NCI-H1105 (cell line): ENCODE results near the gene ALB.

Source experiments
- DNase-seq: peaks from one replicate; lab custom pipeline; 2025; lab: John Stamatoyannopoulos, UW

ALB gene

DNA sequence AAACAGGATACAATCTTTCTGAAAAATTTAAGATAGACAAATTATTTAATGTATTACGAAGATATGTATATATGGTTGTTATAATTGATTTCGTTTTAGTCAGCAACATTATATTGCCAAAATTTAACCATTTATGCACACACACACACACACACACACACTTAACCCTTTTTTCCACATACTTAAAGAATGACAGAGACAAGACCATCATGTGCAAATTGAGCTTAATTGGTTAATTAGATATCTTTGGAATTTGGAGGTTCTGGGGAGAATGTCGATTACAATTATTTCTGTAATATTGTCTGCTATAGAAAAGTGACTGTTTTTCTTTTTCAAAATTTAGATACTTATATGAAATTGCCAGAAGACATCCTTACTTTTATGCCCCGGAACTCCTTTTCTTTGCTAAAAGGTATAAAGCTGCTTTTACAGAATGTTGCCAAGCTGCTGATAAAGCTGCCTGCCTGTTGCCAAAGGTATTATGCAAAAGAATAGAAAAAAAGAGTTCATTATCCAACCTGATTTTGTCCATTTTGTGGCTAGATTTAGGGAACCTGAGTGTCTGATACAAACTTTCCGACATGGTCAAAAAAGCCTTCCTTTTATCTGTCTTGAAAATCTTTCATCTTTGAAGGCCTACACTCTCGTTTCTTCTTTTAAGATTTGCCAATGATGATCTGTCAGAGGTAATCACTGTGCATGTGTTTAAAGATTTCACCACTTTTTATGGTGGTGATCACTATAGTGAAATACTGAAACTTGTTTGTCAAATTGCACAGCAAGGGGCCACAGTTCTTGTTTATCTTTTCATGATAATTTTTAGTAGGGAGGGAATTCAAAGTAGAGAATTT is 5.2 kb downstream of the ALB start:
- no peak for DNase-seq

DNA sequence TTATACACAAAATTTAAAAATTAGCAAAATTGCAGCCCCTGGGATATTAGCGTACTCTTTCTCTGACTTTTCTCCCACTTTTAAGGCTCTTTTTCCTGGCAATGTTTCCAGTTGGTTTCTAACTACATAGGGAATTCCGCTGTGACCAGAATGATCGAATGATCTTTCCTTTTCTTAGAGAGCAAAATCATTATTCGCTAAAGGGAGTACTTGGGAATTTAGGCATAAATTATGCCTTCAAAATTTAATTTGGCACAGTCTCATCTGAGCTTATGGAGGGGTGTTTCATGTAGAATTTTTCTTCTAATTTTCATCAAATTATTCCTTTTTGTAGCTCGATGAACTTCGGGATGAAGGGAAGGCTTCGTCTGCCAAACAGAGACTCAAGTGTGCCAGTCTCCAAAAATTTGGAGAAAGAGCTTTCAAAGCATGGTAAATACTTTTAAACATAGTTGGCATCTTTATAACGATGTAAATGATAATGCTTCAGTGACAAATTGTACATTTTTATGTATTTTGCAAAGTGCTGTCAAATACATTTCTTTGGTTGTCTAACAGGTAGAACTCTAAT is 6.0 kb downstream of the ALB start:
- DNase-seq: no peak

DNA sequence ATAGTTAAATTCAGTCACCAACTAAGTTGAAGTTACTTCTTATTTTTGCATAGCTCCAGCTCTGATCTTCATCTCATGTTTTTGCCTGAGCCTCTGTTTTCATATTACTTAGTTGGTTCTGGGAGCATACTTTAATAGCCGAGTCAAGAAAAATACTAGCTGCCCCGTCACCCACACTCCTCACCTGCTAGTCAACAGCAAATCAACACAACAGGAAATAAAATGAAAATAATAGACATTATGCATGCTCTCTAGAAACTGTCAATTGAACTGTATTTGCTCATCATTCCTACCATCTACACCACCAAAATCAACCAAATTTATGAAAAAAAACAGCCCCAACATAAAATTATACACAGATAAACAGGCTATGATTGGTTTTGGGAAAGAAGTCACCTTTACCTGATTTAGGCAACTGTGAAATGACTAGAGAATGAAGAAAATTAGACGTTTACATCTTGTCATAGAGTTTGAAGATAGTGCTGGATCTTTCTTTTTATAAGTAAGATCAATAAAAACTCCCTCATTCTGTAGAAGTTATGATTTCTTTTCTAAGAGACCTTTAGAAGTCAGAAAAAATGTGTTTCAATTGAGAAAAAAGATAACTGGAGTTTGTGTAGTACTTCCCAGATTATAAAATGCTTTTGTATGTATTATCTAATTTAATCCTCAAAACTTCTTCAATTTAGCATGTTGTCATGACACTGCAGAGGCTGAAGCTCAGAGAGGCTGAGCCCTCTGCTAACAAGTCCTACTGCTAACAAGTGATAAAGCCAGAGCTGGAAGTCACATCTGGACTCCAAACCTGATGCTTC is 7.0 kb downstream of the ALB start:
- DNase-seq: no peak

DNA sequence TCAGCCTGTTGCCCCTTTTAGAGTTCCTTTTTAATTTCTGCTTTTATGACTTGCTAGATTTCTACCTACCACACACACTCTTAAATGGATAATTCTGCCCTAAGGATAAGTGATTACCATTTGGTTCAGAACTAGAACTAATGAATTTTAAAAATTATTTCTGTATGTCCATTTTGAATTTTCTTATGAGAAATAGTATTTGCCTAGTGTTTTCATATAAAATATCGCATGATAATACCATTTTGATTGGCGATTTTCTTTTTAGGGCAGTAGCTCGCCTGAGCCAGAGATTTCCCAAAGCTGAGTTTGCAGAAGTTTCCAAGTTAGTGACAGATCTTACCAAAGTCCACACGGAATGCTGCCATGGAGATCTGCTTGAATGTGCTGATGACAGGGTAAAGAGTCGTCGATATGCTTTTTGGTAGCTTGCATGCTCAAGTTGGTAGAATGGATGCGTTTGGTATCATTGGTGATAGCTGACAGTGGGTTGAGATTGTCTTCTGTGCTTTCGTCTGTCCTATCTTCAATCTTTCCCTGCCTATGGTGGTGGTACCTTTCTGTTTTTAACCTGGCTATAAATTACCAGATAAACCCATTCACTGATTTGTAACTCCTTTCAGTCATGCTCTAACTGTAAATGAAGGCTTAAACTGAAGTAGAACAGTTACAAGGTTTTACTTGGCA is 7.8 kb downstream of the ALB start:
- no peak for DNase-seq

DNA sequence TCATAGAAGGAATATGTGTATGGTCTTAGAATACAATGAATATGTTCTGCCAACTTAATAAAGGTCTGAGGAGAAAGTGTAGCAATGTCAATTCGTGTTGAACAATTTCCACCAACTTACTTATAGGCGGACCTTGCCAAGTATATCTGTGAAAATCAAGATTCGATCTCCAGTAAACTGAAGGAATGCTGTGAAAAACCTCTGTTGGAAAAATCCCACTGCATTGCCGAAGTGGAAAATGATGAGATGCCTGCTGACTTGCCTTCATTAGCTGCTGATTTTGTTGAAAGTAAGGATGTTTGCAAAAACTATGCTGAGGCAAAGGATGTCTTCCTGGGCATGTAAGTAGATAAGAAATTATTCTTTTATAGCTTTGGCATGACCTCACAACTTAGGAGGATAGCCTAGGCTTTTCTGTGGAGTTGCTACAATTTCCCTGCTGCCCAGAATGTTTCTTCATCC is 9.2 kb downstream of the ALB start:
- DNase-seq: no peak

DNA sequence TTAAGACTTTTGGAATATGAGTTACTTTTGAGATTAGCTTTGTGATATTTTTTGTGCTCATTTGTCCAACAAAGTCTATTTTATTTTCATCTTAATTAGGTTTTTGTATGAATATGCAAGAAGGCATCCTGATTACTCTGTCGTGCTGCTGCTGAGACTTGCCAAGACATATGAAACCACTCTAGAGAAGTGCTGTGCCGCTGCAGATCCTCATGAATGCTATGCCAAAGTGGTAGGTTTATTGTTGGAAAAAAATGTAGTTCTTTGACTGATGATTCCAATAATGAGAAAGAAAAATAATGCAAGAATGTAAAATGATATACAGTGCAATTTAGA is 10.8 kb downstream of the ALB start:
- DNase-seq: no peak

DNA sequence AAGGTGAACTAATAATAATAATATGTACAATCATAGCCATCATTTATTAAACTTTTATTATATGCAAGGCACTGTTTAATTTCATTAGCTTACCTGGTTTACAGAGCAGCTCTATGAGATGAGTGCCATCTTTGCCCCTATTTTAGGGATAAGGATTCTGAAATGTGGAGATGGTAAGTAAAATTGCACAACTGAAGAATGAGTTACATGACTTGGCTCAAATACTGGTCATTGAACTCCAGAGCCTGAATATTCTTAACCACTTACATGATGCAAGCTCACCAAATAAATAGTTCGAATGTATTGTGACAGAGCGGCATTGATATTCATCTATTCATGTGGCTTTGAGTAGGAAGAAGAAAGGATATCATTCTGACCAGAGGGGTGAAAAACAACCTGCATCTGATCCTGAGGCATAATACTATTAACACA is 11.7 kb downstream of the ALB start:
- DNase-seq: no peak

DNA sequence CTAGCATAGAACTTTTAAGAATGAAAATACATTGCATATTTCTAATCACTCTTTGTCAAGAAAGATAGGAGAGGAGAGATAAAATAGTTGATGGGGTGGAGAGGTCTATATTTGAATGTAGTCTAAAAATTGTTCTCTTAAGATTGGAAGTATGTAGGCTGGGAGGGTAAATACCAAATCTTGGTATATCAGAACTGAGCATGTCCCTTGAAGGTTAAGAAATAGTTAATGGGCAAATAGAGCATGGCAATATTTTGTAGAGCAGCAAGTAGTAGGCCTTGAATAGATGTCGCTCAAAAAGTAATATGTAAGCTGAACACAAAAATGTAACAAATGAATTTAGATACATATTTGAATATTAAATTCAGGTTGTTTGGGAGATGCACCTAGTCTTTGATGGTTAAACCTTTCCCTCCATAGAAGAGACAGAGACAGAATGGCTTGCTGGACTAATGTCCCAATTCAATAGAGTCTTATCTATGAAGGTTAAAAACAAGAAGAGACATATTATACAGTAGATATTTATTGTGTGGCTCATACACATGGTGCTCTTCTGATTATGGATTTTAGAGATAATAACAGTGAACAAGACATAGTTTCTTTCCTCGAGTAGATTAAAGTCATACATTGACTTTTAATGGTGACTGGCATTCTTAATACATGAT is 12.5 kb downstream of the ALB start:
- DNase-seq: no peak

DNA sequence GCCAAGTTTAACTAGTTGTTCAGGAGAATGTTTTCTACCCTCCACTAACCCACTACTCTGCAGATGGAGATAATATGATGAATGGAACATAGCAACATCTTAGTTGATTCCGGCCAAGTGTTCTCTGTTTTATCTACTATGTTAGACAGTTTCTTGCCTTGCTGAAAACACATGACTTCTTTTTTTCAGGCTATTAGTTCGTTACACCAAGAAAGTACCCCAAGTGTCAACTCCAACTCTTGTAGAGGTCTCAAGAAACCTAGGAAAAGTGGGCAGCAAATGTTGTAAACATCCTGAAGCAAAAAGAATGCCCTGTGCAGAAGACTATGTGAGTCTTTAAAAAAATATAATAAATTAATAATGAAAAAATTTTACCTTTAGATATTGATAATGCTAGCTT is 13.3 kb downstream of the ALB start:
- no peak for DNase-seq

DNA sequence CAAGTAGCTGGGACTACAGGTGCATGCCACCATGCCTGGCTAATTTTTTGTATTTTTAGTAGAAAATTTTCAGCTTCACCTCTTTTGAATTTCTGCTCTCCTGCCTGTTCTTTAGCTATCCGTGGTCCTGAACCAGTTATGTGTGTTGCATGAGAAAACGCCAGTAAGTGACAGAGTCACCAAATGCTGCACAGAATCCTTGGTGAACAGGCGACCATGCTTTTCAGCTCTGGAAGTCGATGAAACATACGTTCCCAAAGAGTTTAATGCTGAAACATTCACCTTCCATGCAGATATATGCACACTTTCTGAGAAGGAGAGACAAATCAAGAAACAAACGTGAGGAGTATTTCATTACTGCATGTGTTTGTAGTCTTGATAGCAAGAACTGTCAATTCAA is 13.9 kb downstream of the ALB start:
- DNase-seq: no peak

DNA sequence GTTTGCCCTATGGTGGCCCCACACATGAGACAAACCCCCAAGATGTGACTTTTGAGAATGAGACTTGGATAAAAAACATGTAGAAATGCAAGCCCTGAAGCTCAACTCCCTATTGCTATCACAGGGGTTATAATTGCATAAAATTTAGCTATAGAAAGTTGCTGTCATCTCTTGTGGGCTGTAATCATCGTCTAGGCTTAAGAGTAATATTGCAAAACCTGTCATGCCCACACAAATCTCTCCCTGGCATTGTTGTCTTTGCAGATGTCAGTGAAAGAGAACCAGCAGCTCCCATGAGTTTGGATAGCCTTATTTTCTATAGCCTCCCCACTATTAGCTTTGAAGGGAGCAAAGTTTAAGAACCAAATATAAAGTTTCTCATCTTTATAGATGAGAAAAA is 14.6 kb downstream of the ALB start:
- DNase-seq: no peak

DNA sequence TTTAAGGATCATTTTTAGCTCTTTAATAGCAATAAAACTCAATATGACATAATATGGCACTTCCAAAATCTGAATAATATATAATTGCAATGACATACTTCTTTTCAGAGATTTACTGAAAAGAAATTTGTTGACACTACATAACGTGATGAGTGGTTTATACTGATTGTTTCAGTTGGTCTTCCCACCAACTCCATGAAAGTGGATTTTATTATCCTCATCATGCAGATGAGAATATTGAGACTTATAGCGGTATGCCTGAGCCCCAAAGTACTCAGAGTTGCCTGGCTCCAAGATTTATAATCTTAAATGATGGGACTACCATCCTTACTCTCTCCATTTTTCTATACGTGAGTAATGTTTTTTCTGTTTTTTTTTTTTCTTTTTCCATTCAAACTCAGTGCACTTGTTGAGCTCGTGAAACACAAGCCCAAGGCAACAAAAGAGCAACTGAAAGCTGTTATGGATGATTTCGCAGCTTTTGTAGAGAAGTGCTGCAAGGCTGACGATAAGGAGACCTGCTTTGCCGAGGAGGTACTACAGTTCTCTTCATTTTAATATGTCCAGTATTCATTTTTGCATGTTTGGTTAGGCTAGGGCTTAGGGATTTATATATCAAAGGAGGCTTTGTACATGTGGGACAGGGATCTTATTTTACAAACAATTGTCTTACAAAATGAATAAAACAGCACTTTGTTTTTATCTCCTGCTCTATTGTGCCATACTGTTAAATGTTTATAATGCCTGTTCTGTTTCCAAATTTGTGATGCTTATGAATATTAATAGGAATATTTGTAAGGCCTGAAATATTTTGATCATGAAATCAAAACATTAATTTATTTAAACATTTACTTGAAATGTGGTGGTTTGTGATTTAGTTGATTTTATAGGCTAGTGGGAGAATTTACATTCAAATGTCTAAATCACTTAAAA is 15.3 kb downstream of the ALB start:
- DNase-seq: no peak

DNA sequence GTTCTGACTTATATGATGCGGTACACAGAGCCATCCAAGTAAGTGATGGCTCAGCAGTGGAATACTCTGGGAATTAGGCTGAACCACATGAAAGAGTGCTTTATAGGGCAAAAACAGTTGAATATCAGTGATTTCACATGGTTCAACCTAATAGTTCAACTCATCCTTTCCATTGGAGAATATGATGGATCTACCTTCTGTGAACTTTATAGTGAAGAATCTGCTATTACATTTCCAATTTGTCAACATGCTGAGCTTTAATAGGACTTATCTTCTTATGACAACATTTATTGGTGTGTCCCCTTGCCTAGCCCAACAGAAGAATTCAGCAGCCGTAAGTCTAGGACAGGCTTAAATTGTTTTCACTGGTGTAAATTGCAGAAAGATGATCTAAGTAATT is 16.5 kb downstream of the ALB start:
- DNase-seq: no peak

DNA sequence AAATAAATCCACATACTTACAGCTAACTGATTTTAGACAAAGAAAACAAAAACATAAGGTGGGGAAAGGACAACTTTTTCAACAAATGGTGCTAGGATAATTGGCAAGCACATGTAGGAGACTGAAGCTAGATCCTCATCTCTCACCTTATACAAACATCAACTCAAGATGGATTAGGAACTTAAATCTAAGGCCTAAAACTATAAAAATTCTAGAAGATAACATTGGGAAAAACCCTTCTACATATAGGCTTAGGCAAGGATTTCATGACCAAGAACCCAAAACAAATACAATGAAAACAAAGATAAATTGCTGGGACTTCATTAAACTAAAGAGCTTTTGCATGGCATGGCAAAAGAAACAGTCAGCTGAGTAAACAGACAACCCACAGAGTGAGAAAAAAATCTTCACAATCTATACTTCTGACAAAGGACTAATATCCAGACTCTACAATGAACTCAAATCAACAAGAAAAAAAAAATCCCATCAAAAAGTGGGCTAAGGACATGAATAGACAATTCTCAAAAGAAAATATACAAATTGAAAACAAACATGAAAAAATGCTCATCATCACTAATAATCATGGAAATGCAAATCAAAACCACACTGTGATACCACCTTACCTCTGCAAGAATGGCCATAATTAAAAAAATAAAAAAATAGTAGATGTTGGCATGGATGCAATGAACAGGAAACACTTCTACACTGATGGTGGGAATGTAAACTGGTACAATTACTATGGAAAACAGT is 17.8 kb downstream of the ALB start:
- DNase-seq: no peak

DNA sequence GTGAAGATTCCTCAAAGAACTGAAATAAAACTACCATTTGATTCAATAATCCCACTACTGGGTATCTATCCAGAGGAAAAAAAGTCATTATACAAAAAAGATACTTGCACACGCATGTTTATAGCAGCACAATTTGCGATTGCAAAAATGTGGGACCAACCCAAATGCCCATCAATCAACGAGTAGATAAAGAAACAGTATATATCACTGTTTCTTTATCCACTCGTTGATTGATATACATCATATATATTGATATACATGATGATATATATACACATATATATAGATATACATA is 18.3 kb downstream of the ALB start:
- no peak for DNase-seq

DNA sequence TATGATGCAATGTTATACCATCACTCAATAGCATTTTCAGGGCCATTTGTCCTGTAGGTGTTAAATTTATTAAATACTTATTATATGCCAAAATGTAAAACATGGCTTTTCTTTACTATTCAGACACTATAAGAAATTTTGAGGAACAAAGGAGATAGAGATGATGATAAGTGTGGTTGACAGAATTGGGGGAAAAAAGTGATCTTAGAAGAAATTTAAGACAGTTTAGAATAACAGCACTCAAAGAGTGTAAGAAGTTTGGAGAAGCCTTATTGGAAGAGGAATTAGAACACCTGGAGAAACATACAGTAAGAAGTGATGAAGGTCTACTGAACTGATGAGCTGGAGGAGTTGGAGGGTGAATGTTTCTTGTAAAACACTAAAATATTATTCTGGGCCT is 19.1 kb downstream of the ALB start:
- no peak for DNase-seq

DNA sequence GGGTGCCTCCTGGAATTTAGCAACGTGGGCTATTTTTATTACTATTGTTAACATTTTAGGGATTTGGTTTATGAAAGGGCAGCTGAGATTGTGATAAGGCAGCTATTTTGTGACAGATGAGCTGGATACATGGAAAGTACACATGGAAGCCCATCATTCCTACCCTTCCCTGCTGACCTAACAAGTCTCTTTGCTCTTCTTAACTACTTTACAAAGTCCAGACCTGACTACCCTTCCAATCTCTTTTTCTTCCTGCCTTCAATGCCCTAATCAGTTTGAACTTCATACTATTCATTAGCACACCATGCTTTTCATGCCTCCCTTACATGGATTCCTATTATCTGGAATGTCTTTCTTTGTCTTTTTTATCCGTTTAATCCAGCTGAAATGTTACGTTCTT is 22.6 kb downstream of the ALB start:
- no peak for DNase-seq

DNA sequence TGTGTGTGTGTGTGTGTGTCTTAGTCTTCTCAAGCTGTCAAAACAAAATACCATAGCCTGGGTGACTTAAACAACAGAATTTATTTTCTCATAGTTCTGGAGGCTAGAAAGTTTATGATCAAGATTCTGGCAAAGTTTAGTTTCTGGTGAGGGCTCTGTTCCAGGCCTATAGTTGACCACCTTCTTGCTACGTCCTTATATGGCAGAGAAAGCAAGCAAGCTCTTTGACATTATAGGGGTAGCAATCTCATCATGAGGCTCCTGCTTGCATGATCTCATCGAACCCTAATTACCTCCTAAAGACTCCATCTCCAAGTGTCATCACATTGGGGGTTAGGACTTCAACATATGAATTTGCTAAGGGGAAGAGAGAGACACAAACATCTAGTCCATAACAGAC is 25.0 kb downstream of the ALB start:
- DNase-seq: no peak

DNA sequence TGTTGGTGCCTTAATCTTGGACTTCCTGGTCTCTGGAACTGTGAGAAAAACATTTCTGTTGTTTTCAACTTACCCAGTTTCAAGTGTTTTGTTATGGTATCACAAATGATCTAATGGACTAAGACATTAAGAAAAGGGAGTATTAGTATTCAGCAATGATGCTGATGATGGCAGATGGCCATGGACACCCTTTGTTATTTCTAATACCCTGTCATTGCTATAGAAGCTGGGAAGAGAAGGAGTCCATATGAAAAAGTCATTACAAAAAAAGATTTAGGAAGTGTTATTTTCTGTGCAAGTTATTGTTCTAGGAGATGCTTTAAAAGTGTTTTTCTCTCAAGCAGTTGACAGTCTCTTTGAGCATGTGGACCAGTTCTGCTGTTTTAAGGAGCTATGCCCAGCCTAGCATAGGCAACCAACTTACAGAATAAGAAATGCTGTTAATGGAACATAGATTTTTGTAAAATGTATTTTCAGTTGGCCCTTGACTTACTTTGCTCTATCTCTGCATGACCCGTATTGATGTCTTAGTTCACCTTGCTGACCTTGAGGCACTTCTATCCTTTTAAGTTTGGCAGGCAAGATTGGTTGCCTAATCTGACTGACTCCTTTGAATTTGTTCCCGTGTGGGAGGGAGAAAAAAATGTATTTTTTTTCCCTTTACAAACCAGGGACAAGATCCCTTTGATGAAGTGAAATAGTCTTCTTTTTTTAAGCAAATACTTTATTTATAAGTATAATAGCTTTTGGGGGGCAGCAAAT is 25.9 kb downstream of the ALB start:
- DNase-seq: no peak

DNA sequence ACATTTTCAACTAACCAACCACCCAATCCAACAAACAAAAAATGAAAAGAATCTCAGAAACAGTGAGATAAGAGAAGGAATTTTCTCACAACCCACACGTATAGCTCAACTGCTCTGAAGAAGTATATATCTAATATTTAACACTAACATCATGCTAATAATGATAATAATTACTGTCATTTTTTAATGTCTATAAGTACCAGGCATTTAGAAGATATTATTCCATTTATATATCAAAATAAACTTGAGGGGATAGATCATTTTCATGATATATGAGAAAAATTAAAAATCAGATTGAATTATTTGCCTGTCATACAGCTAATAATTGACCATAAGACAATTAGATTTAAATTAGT is 27.7 kb downstream of the ALB start:
- DNase-seq: no peak
